ENCODE results near the gene SCFD2. TPM values are rescaled to one million over a fixed set of nuclear protein-coding genes. Genes with fewer than 3 reads are reported as not detected.

SCFD2 gene
- total RNA-seq, 1 donor from 2014 or later = 11.9 TPM

DNA sequence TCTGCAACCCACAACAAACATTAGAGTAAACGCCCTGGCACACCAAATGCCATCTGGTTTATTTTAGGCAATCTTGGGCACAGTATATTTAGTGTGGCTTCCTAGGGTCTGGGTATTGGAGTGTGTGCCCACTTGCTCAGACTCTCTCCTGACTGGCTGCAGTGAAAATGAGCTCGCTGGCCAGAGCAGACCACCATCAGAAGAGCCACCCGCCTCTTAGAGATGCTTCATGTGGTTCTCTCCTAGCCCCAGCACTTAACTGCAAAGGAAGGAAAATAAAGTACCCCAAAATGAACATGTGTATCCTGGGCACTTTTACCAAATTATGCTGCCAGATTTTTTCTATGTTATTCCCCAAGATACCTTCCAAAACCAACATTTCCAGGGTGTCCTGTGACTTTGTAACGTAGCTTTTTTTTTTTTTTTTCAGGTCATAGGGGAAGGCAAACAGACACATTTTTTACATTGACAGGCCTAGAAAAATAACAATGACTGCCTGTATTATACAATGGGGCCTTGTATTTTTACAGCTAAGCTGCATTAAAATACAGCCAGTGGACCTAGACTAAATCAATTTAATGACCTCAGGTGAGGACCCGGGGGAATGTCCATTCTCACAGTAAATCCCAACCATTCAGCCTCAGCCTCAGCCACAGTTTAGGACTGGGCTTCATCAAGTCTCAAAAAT is 310.0 kb downstream of the SCFD2 start:
- Mint-ChIP-seq H3K4me1 (ENCODE audit: low read depth, unreplicated experiment) (peaks cover 8% of the 10 kb centered on the region), H3K36me3 (ENCODE audit: low read depth, unreplicated experiment) (no peaks in the 10 kb centered on the region), H3K27ac (ENCODE audit: unreplicated experiment) (no peak overlapping the region), H3K27me3 (ENCODE audit: low read depth, unreplicated experiment) (no peaks in the 10 kb centered on the region), H3K9me3 (ENCODE audit: unreplicated experiment) (no peaks in the 10 kb centered on the region), H3K4me3 (ENCODE audit: unreplicated experiment) (no peak overlapping the region)
- Histone ChIP-seq H3K4me3 (ENCODE audit: insufficient read depth, low read depth, low read length) (no peak overlapping the region), H3K9ac (ENCODE audit: low read length) (no peak overlapping the region), H4K20me1 (ENCODE audit: insufficient read depth, low read length) (no peaks in the 10 kb centered on the region), H2AFZ (ENCODE audit: low read depth, low read length) (no peak overlapping the region), H3K27ac (ENCODE audit: low read depth, low read length) (no peak overlapping the region), H3K79me2 (ENCODE audit: insufficient read depth, low read length) (no peaks in the 10 kb centered on the region), H3K9me3 (ENCODE audit: insufficient read depth, low read depth, low read length) (no peaks in the 10 kb centered on the region), H3K36me3 (ENCODE audit: insufficient read depth, low read length) (no peaks in the 10 kb centered on the region), H3K4me2 (ENCODE audit: low read length) (peak overlapping the region; percentile 22), H3K4me1 (ENCODE audit: insufficient read depth, low read length) (peaks cover 10% of the 10 kb centered on the region), H3K27me3 (ENCODE audit: insufficient read depth, low read length) (no peaks in the 10 kb centered on the region)
- TF ChIP-seq, protein P1, sequence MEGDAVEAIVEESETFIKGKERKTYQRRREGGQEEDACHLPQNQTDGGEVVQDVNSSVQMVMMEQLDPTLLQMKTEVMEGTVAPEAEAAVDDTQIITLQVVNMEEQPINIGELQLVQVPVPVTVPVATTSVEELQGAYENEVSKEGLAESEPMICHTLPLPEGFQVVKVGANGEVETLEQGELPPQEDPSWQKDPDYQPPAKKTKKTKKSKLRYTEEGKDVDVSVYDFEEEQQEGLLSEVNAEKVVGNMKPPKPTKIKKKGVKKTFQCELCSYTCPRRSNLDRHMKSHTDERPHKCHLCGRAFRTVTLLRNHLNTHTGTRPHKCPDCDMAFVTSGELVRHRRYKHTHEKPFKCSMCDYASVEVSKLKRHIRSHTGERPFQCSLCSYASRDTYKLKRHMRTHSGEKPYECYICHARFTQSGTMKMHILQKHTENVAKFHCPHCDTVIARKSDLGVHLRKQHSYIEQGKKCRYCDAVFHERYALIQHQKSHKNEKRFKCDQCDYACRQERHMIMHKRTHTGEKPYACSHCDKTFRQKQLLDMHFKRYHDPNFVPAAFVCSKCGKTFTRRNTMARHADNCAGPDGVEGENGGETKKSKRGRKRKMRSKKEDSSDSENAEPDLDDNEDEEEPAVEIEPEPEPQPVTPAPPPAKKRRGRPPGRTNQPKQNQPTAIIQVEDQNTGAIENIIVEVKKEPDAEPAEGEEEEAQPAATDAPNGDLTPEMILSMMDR (IDR thresholded peaks at IDR 0.05; ENCODE audit: insufficient read depth, low read depth, low read length) = no peak
- no peak for TF ChIP-seq EZH2 (IDR thresholded peaks at IDR 0.05; ENCODE audit: insufficient read depth, low read length)
- DNase-seq (ENCODE audit: low read depth) (peak; percentile 20), FAIRE-seq (no peak)

DNA sequence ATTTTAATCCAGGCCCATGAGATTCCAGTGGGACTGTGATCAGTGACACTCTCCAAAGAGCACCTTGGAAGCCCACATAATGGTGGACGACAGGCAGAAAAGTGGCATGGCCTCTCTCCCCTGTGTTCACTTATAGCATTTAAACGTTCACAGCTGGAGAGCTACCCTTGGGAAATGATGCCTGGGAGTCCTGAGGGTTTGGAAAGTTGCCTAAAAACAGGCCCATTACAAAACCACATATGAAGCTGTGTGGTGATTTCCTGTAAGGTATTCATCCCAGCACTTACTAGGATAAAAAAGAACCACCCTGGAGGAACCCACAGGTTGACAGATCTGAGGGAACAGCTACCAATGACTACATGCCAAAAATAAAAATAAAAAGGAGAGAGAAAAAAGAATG is 310.6 kb downstream of the SCFD2 start:
- DNase-seq (ENCODE audit: low read depth) (peak; percentile 89), FAIRE-seq (no peak)
- Histone ChIP-seq H3K9me3 (ENCODE audit: insufficient read depth, low read depth, low read length) (no peaks in the 10 kb centered on the region), H3K79me2 (ENCODE audit: insufficient read depth, low read length) (no peaks in the 10 kb centered on the region), H3K4me1 (ENCODE audit: insufficient read depth, low read length) (peaks cover 10% of the 10 kb centered on the region), H3K36me3 (ENCODE audit: insufficient read depth, low read length) (no peaks in the 10 kb centered on the region), H4K20me1 (ENCODE audit: insufficient read depth, low read length) (no peaks in the 10 kb centered on the region), H3K27ac (ENCODE audit: low read depth, low read length) (no peak overlapping the region), H3K4me3 (ENCODE audit: insufficient read depth, low read depth, low read length) (no peak overlapping the region), H2AFZ (ENCODE audit: low read depth, low read length) (no peak overlapping the region), H3K4me2 (ENCODE audit: low read length) (peak overlapping the region; percentile 22), H3K27me3 (ENCODE audit: insufficient read depth, low read length) (no peaks in the 10 kb centered on the region), H3K9ac (ENCODE audit: low read length) (no peak overlapping the region)
- H3K4me1 Mint-ChIP-seq (ENCODE audit: low read depth, unreplicated experiment) = peaks cover 8% of the 10 kb centered on the region
- H3K27me3 Mint-ChIP-seq (ENCODE audit: low read depth, unreplicated experiment) = no peaks in the 10 kb centered on the region
- H3K36me3 Mint-ChIP-seq (ENCODE audit: low read depth, unreplicated experiment) = peaks cover 3% of the 10 kb centered on the region
- H3K4me3 Mint-ChIP-seq (ENCODE audit: unreplicated experiment) = no peak overlapping the region
- no peaks in the 10 kb centered on the region for H3K9me3 Mint-ChIP-seq (ENCODE audit: unreplicated experiment)
- H3K27ac Mint-ChIP-seq (ENCODE audit: unreplicated experiment) = no peak overlapping the region
- no peak for TF ChIP-seq EZH2 (IDR thresholded peaks at IDR 0.05; ENCODE audit: insufficient read depth, low read length)
- TF ChIP-seq, protein P1 (IDR thresholded peaks at IDR 0.05; ENCODE audit: insufficient read depth, low read depth, low read length) = no peak

DNA sequence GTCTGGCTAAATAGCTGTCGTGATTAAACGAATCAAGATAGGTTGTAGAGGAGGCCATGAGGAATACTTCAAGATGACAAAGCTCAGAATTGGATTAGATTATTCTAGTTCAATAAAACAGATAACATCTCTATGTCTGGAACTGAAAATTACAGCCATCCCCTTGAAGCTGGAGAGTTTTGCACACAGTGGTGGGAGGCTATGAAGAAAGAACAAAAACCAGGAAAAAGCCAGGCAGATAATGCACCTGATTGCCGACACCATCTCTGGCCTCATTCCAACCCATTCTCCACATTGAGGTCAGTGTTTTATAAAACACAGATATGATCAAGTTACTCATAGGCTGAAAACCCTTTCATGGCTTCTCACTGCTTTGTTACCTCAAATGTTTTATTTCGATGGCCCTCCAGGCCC is 315.5 kb downstream of the SCFD2 start:
- H2AFZ ChIP-seq (ENCODE audit: low read depth, low read length) = no peak overlapping the region
- H3K9ac ChIP-seq (ENCODE audit: low read length) = no peak overlapping the region
- TF ChIP-seq, protein P1 (IDR thresholded peaks at IDR 0.05; ENCODE audit: insufficient read depth, low read depth, low read length) = no peak
- TF ChIP-seq EZH2 (IDR thresholded peaks at IDR 0.05; ENCODE audit: insufficient read depth, low read length) = no peak
- H3K9me3 ChIP-seq (ENCODE audit: insufficient read depth, low read depth, low read length) = no peaks in the 10 kb centered on the region
- Mint-ChIP-seq H3K36me3 (ENCODE audit: low read depth, unreplicated experiment) (peaks cover 3% of the 10 kb centered on the region), H3K27ac (ENCODE audit: unreplicated experiment) (no peak overlapping the region), H3K4me3 (ENCODE audit: unreplicated experiment) (no peak overlapping the region), H3K9me3 (ENCODE audit: unreplicated experiment) (no peaks in the 10 kb centered on the region), H3K27me3 (ENCODE audit: low read depth, unreplicated experiment) (no peaks in the 10 kb centered on the region), H3K4me1 (ENCODE audit: low read depth, unreplicated experiment) (peaks cover 6% of the 10 kb centered on the region)
- peaks cover 5% of the 10 kb centered on the region for H3K4me1 ChIP-seq (ENCODE audit: insufficient read depth, low read length)
- DNase-seq (ENCODE audit: low read depth) = no peak
- no peak overlapping the region for H3K27ac ChIP-seq (ENCODE audit: low read depth, low read length)
- H3K36me3 ChIP-seq (ENCODE audit: insufficient read depth, low read length) = no peaks in the 10 kb centered on the region
- H3K4me2 ChIP-seq (ENCODE audit: low read length) = no peak overlapping the region
- H4K20me1 ChIP-seq (ENCODE audit: insufficient read depth, low read length) = no peaks in the 10 kb centered on the region
- no peak for FAIRE-seq
- H3K27me3 ChIP-seq (ENCODE audit: insufficient read depth, low read length) = no peaks in the 10 kb centered on the region
- H3K4me3 ChIP-seq (ENCODE audit: insufficient read depth, low read depth, low read length) = no peak overlapping the region
- no peaks in the 10 kb centered on the region for H3K79me2 ChIP-seq (ENCODE audit: insufficient read depth, low read length)

All from astrocyte (in vitro differentiated cells and primary cell).